SH-SY5Y (cell line): ENCODE measurements around the gene PTPN7.

ENCODE experiments used
- GATA2 ChIP-seq: IDR thresholded peaks from 2 replicates; pipeline ENCODE4 v1.6.1; 2011; ENCODE audit warnings: mild to moderate bottlenecking, low read depth, low read length
- GATA3 ChIP-seq: IDR thresholded peaks from 2 replicates; pipeline ENCODE4 v1.6.1; 2011; ENCODE audit warnings: low read depth, mild to moderate bottlenecking, low read length, moderate library complexity

DNA sequence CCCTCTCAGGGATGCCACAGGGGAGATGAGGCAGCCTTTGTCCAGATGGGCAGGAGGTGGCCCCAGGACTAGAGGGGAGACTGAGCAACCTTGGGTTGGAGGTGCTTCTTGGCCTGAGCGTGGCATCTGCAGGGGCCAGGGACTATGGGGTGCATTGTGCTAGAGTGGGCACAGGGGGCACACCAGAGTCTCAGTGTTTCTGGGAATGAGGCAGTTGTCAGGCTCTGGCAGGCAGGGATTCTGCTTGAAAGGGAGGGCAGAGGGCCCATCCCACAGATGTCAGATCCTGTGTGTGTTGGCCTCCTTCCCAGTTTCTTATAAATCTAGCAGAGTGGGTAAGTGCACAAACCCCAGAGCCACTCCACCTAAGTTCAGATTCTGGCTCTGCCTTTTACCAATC lies 46.9 kb upstream of the PTPN7 start:
- no peak for TF ChIP-seq GATA2
- TF ChIP-seq GATA3: no peak
